Tibial nerve (tissue), 4 donors: ENCODE measurements around the gene PRKAG1. TPM values are rescaled to one million over a fixed set of nuclear protein-coding genes. Genes with fewer than 3 reads are reported as not detected.

ENCODE experiments used
- DNase-seq, 2 donors: peaks; one replicate each; pipeline ENCODE4 v3.0.0-alpha.2; 2019; ENCODE audit warnings: low spot score in 2 of 2
- H3K27ac ChIP-seq, 4 donors: fragments of 200-600 bp; sonication (generic) in 3 of 4; one replicate each; pipeline ENCODE4 v1.5.1; 2017 to 2019; ENCODE audit warnings: mild to moderate bottlenecking in 1 of 4
- H3K27me3 ChIP-seq, 2 donors: fragments of 200-600 bp; sonication (generic) in 1 of 2; one replicate each; pipeline versions ENCODE4 v1.5.1 to v1.6.0; 2017 to 2019
- H3K36me3 ChIP-seq, 3 donors: fragments of 200-600 bp; sonication (generic); one replicate each; pipeline ENCODE4 v1.5.1; 2018 to 2019
- H3K4me1 ChIP-seq, 4 donors: fragments of 200-600 bp; sonication (generic) in 3 of 4; one replicate each; pipeline ENCODE4 v1.5.1; 2017 to 2019
- H3K4me3 ChIP-seq, 4 donors: fragments of 200-600 bp; sonication (generic) in 3 of 4; one replicate each; pipeline ENCODE4 v1.5.1; 2017 to 2019; ENCODE audit warnings: mild to moderate bottlenecking in 1 of 4, moderate library complexity in 1 of 4
- H3K9me3 ChIP-seq, 4 donors: fragments of 200-600 bp; sonication (generic) in 3 of 4; one replicate each; pipeline ENCODE4 v1.5.1; 2017 to 2019
- EP300 ChIP-seq, 2 donors: sonication (generic); formaldehyde crosslinking; IDR thresholded peaks; one replicate each; pipeline ENCODE4 v1.6.1; 2017; ENCODE audit warnings: antibody characterized with exemption in 2 of 2, mild to moderate bottlenecking in 1 of 2
- POLR2A ChIP-seq, 2 donors: fragments of 450-650 bp; IDR thresholded peaks; one replicate each; pipeline ENCODE4 v1.6.1; 2017; ENCODE audit warnings: antibody characterized with exemption in 2 of 2, mild to moderate bottlenecking in 2 of 2, moderate library complexity in 2 of 2
- WGBS, 2 donors: methylation state at CpG; one replicate each; pipeline ENCODE4 v1.1.5; 2018; 5-methylcytosine and 5-hydroxymethylcytosine counted together
- total RNA-seq, 4 donors: library from RNA; depleted of rRNA; stranded (reverse); fragments of >200 nt; gene quantifications; one replicate each; pipeline ENCODE4 v1.1.0, GENCODE V29; 2016
- TF ChIP-seq, protein P1 (sequence below), 5 experiments: fragments of 200-600 bp in 3 of 5; fragments of 450-650 bp in 2 of 5; sonication (generic) in 3 of 5; IDR thresholded peaks; one replicate each; pipeline ENCODE4 v1.5.1; 2016 to 2019; ENCODE audit warnings: antibody characterized with exemption in 5 of 5, mild to moderate bottlenecking in 3 of 5, moderate library complexity in 2 of 5

PRKAG1 gene
- total RNA-seq, 4 donors from 2014 or later = 40.6 to 60.7 (median 46.1) TPM

DNA sequence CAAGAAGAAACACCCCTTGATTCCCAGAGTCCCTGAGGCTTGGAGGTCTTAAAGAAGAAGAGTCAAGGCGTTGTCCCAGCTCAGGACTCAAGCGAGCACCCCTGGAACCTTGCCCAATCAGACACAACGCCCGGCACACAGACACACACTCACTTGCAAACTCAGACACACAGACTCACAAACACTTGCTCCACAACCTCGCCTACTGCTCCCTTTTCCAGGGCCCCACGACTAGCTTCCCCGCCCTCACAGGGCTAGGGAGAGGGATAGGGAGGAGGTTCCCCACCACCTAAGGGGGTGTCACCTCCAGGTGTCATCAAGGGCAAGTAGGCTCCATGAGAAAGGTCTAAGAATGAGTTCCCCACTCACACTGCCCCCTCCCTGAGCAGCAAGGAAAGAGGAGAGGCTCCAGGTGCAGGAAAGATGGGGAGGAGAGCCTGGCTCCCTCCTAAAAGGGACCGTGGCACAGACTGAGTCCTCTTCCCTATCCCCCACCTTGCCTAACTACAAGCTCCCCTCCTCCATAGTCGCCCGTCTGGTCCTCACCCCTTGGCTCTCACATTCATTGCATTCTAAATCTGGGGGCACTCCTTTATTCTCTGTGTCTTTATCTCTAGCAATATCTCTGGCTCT, 47.8 kb downstream of the PRKAG1 start:
- no peaks in the 10 kb centered on the region for H3K9me3 ChIP-seq
- TF ChIP-seq POLR2A (IDR thresholded peaks at IDR 0.05) = no peak
- TF ChIP-seq EP300 (IDR thresholded peaks at IDR 0.05) = no peak
- TF ChIP-seq, protein P1, sequence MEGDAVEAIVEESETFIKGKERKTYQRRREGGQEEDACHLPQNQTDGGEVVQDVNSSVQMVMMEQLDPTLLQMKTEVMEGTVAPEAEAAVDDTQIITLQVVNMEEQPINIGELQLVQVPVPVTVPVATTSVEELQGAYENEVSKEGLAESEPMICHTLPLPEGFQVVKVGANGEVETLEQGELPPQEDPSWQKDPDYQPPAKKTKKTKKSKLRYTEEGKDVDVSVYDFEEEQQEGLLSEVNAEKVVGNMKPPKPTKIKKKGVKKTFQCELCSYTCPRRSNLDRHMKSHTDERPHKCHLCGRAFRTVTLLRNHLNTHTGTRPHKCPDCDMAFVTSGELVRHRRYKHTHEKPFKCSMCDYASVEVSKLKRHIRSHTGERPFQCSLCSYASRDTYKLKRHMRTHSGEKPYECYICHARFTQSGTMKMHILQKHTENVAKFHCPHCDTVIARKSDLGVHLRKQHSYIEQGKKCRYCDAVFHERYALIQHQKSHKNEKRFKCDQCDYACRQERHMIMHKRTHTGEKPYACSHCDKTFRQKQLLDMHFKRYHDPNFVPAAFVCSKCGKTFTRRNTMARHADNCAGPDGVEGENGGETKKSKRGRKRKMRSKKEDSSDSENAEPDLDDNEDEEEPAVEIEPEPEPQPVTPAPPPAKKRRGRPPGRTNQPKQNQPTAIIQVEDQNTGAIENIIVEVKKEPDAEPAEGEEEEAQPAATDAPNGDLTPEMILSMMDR (IDR thresholded peaks at IDR 0.05) = no peak
- H3K27me3 ChIP-seq = peaks cover 0 to 72% of the 10 kb centered on the region in 2 donors
- DNase-seq = no peak
- H3K4me1 ChIP-seq = peaks cover 0 to 55% (median 19%) of the 10 kb centered on the region in 4 donors
- 35 to 40% methylated on average over 10 of the region's 10 CpGs for WGBS, 2 donors
- H3K4me3 ChIP-seq = peak overlapping the region in 1 of 4 donors; percentile 39
- no peaks in the 10 kb centered on the region for H3K36me3 ChIP-seq
- no peak overlapping the region for H3K27ac ChIP-seq

DNA sequence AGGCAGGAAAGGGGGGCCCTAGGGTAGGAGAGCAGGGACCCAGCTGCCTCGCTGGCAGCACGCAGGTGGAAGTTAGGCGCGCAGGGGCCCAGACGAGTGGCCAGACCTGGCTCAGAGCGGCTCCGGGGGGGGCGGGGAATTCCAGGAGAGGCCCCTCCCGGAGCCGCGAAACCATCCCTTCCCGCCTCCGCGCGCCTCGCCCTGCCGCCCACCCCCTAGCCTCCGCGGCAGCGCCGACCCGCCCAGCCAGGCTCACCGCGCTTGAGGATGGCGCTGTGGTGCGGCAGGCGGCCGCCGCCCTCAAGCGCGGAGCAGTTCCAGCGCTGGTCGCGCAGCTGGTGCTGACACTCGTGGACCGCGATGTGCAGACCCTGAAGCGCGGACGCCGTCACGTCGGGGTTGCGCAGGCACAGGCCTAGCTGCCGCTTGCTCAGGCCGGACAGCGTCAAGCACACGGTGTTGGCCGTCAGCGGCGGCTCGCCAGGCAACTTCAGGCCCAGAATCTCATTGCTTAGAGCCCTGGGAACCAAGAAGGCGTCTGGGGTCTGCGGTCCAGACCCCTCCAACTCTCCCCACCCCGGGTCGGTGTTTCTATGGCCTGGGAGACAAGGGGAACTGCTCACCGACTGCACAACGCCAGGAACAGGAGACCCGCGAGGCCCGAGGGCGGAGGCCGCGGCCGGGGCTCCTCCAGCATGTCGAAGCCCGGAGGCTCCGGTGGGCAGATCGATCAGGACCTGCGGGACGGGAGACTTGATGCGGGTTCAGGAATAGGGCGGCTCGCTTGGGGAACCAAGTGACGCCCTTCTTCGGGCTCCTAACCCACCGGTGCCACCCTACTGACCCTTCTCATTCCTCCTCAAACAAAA, 48.5 kb downstream of the PRKAG1 start:
- Histone ChIP-seq H3K27me3 (peaks cover 0 to 64% of the 10 kb centered on the region in 2 donors), H3K4me3 (peak overlapping the region; percentile 10 to 39 (median 21)), H3K9me3 (no peaks in the 10 kb centered on the region), H3K36me3 (no peaks in the 10 kb centered on the region), H3K27ac (no peak overlapping the region), H3K4me1 (peaks cover 0 to 55% (median 19%) of the 10 kb centered on the region in 4 donors)
- DNase-seq = no peak
- 19 to 28% methylated on average over 13 to 51 of the region's 77 CpGs for WGBS, 2 donors
- TF ChIP-seq, protein P1 (IDR thresholded peaks at IDR 0.05) = no peak
- TF ChIP-seq POLR2A (IDR thresholded peaks at IDR 0.05) (no peak), EP300 (IDR thresholded peaks at IDR 0.05) (no peak)

DNA sequence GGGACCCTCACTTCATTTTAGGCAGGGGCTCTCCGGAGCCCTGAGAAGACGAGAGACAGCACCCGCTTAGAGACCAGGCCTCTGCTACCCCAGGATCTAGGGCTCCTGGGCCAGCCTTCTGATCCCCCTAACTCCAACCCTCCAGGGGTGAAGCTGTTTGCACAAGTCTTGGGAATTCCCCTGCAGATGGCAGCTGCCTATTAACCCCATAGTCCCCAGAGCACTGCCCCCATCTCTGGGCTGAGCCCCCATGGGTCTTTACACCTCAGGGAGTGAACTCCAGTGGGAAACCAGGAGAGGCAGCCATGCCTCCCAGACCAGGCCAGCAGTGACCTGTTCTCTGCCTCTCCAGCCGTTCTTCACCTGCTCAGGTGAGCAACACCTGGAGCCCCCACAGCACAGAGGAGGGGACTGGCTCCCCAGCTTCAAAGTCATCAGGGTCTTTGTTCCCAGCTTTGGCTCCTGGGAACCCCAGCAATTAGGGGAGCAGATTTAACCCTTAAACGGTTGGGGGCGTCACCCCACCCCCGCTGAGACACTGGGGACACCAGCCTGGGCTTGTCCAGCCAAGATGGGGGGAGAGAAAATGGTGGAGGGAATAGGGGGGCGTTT, 49.3 kb downstream of the PRKAG1 start:
- no peak for DNase-seq
- peaks cover 0 to 67% of the 10 kb centered on the region in 2 donors for H3K27me3 ChIP-seq
- no peak for TF ChIP-seq EP300 (IDR thresholded peaks at IDR 0.05)
- no peak overlapping the region for H3K27ac ChIP-seq
- WGBS, 2 donors = 28 to 57% methylated on average over 7 to 8 of the region's 8 CpGs
- H3K9me3 ChIP-seq = no peaks in the 10 kb centered on the region
- H3K4me1 ChIP-seq = peaks cover 0 to 53% (median 19%) of the 10 kb centered on the region in 4 donors
- H3K4me3 ChIP-seq = peak overlapping the region in 1 of 4 donors; percentile 39
- H3K36me3 ChIP-seq = no peaks in the 10 kb centered on the region

DNA sequence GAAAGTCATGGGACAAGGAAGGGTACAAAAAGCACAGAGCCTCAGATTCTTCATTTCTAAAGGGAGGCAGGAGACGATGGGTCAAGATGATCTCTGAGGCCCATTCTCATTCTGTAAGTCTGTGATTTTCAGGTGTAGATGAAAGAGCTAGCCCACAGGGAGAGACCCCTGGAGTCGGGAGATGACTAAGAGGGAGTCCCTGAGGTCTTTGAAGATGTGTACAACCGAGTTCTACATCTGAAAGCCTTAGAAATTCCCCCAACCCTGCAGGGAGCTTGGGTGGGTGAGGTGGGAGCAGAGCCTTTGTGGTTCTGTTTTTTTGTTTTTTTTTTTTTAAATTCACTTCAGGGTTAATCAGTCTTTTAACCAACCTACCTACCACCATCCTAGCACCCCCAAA, 50.1 kb downstream of the PRKAG1 start:
- H3K27ac ChIP-seq = no peak overlapping the region
- H3K4me1 ChIP-seq = peaks cover 0 to 46% (median 18%) of the 10 kb centered on the region in 4 donors
- WGBS, 2 donors = 70 to 81% methylated on average over 3 of the region's 3 CpGs
- peaks cover 0 to 63% of the 10 kb centered on the region in 2 donors for H3K27me3 ChIP-seq
- TF ChIP-seq POLR2A (IDR thresholded peaks at IDR 0.05) (no peak), EP300 (IDR thresholded peaks at IDR 0.05) (no peak)
- TF ChIP-seq, protein P1 (IDR thresholded peaks at IDR 0.05) = no peak
- DNase-seq = no peak
- no peak overlapping the region for H3K4me3 ChIP-seq
- H3K36me3 ChIP-seq = no peaks in the 10 kb centered on the region
- H3K9me3 ChIP-seq = no peaks in the 10 kb centered on the region

DNA sequence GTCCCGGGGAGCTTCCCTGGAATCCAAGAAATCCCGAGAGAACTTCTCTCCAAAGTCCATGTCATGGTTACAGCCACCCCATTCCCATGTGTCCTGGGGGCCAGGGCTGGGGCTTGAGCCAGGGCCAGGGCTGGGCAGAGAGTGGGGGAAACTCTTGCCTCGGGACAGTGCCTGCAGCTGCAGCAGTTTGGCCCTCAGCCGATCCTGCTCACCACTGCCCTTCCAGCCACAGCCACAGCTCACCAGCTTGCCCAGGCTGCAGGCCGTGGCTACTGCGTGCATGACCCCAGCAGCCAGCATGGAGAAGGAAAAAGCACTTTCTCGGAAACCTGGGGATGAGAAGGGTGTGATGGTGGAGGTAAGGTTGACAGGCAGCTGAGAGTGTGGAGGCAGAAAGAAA, 50.6 kb downstream of the PRKAG1 start:
- no peak for DNase-seq
- H3K27me3 ChIP-seq = peaks cover 0 to 59% of the 10 kb centered on the region in 2 donors

More for the DNA sequence above, 50.6 kb downstream of the PRKAG1 start:
- peaks cover 0 to 41% (median 17%) of the 10 kb centered on the region in 4 donors for H3K4me1 ChIP-seq
- TF ChIP-seq POLR2A (IDR thresholded peaks at IDR 0.05) = no peak
- TF ChIP-seq, protein P1 (IDR thresholded peaks at IDR 0.05) = no peak
- TF ChIP-seq EP300 (IDR thresholded peaks at IDR 0.05) = no peak
- H3K9me3 ChIP-seq = no peaks in the 10 kb centered on the region
- H3K27ac ChIP-seq = no peak overlapping the region
- no peaks in the 10 kb centered on the region for H3K36me3 ChIP-seq
- H3K4me3 ChIP-seq = no peak overlapping the region
- 75 to 81% methylated on average over 6 of the region's 7 CpGs for WGBS, 2 donors
